PC-9 (cell line): Measurements from ENCODE around the gene ERP29. TPM values are rescaled to one million over a fixed set of nuclear protein-coding genes. Genes with fewer than 3 reads are reported as not detected.
"Not testable (repeated sequence)": the region's sequence is repeated elsewhere in the genome, so short reads cannot be mapped to it uniquely, and the experiment has no call there.

Experiments
- BruUV-seq: library from RNA; stranded (reverse); fragments of 400-500 nt; replicated peaks from 2 replicates; lab custom pipeline; 2021; lab: Mats Ljungman, UMichigan
- CTCF ChIA-PET: fragments of 300-600 bp; sonication (Branson Sonifier 250); formaldehyde crosslinking; loops from one replicate; lab custom pipeline; 2022; ENCODE audit warnings: antibody characterized with exemption; lab: Charles Lee
- POLR2A ChIA-PET: fragments of 300-600 bp; sonication (Branson Sonifier 250); formaldehyde crosslinking; loops from one replicate; lab custom pipeline; 2022; ENCODE audit warnings: antibody characterized with exemption; ENCODE audit not compliant: unreplicated experiment; lab: Charles Lee
- DNase-seq, 2 experiments: peaks; one replicate each; pipeline versions ENCODE4 v3.0.0 to v3.0.0-alpha.2; 2015 to 2022; ENCODE audit warnings: mixed read lengths in 1 of 2
- H2AFZ ChIP-seq: fragments of 200-600 bp; sonication (generic); 2 replicates; pipeline ENCODE4 v1.8.1; 2017; ENCODE audit warnings: antibody characterized with exemption
- H3F3A ChIP-seq: fragments of 200-600 bp; sonication (generic); 2 replicates; pipeline ENCODE4 v1.8.1; 2017; ENCODE audit warnings: antibody characterized with exemption, mild to moderate bottlenecking, low read depth; ENCODE audit not compliant: insufficient read depth
- H3K27ac ChIP-seq: fragments of 200-600 bp; sonication (generic); 2 replicates; pipeline ENCODE4 v1.6.1; 2016; ENCODE audit warnings: mixed run types
- H3K27me3 ChIP-seq: fragments of 200-600 bp; sonication (generic); 2 replicates; pipeline ENCODE4 v1.6.1; 2016; ENCODE audit warnings: low read depth, mixed run types; ENCODE audit not compliant: insufficient read depth
- H3K36me3 ChIP-seq: fragments of 200-600 bp; sonication (generic); 2 replicates; pipeline ENCODE4 v1.6.1; 2016; ENCODE audit warnings: low read depth, mixed run types
- H3K4me1 ChIP-seq: fragments of 200-600 bp; sonication (generic); replicated peaks from 2 replicates; pipeline ENCODE4 v1.6.1; 2016; ENCODE audit warnings: mixed run types; ENCODE audit not compliant: insufficient read depth
- H3K4me2 ChIP-seq: fragments of 200-600 bp; sonication (generic); 2 replicates; pipeline ENCODE4 v1.6.1; 2017; ENCODE audit warnings: mixed run types
- H3K4me3 ChIP-seq: fragments of 200-600 bp; sonication (generic); 2 replicates; pipeline ENCODE4 v1.6.1; 2016; ENCODE audit warnings: mixed run types
- H3K79me2 ChIP-seq: fragments of 200-600 bp; sonication (generic); 2 replicates; pipeline ENCODE4 v1.6.1; 2017; ENCODE audit warnings: low read depth, mixed run types
- H3K9me2 ChIP-seq: fragments of 200-600 bp; sonication (generic); 2 replicates; pipeline ENCODE4 v1.8.1; 2017; ENCODE audit warnings: mild to moderate bottlenecking; ENCODE audit not compliant: insufficient read depth
- H3K9me3 ChIP-seq: fragments of 200-600 bp; sonication (generic); 2 replicates; pipeline ENCODE4 v1.8.1; 2016; ENCODE audit warnings: low read depth; ENCODE audit not compliant: insufficient read depth
- H4K20me1 ChIP-seq: fragments of 200-600 bp; sonication (generic); 2 replicates; pipeline ENCODE4 v1.8.1; 2017; ENCODE audit not compliant: insufficient read depth
- EZH2 ChIP-seq: fragments of 200-600 bp; sonication (generic); IDR thresholded peaks from 2 replicates; pipeline ENCODE4 v1.8.0; 2017; ENCODE audit warnings: antibody characterized with exemption, low read depth
- intact Hi-C: fragments of 100-400 bp; cut with micrococcal nuclease; formaldehyde crosslinking; loops from one replicate; pipeline ENCODE4 v1.10.0; 2022; ENCODE audit not compliant: unreplicated experiment
- total RNA-seq: library from RNA; stranded (reverse); gene quantifications from 2 replicates; pipeline ENCODE4 v1.2.3, GENCODE V29; 2021
- TF ChIP-seq, protein P1 (sequence below): fragments of 200-600 bp; sonication (generic); conservative IDR thresholded peaks from 2 replicates; pipeline ENCODE4 v1.6.1; 2017; ENCODE audit warnings: mixed run types, antibody characterized with exemption, mild to moderate bottlenecking, moderate library complexity

The ERP29 gene
- total RNA-seq, 1 experiment from 2014 or later = 131 TPM

DNA sequence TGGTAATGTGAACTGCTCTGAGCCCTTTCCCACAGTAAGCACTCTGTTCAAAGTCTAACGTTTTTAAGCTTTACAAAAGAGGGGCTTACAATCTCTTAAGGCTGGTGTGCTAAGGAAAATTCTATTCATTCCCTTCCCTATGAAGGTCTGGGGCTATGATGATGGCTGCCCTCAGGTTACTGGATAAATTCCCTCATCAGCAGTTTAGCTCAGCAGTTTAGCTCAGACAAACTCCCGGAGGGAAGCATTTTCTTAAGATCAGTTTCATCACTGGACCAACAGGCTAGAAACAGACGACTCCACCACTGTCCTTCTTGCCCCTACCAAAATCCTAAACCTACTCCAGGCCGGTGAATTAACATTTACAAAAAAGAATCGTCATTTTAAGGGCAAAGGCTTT is 19.1 kb downstream of the ERP29 start:
- POLR2A ChIA-PET = no interaction called here
- peaks cover 44% of the 10 kb centered on the region for H3K36me3 ChIP-seq

DNA sequence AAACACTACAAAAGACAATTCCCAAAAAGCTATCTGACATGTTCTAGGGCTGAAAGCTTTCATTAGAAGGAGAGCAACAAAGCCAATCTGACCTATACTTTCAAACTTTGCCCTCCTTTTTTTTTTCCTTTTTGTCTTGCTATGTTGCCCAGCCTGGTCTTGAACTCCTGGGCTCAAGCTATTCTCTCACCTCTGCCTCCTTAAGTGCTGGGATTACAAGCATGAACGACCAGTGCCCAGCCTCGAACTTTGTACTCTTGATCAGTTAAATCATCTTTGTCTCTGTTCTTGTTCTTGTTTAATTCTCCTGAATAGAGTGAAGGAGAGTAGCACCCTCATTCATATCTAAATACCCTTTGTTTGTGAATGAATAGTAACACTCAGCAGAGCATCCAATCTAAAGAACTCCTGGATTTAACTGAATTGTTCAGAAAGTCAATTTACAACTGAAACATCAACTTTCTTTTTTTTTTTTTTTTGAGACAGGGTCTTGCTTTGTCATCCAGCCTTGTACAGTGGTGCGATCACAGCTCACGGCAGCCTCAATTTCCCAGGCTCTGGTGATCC is 22.1 kb downstream of the ERP29 start:
- Histone ChIP-seq H3K4me1 (no peaks in the 10 kb centered on the region), H3K4me2 (no peak overlapping the region), H3K36me3 (peaks cover 53% of the 10 kb centered on the region), H3K9me3 (no peaks in the 10 kb centered on the region), H3K9me2 (no peaks in the 10 kb centered on the region), H3K79me2 (no peaks in the 10 kb centered on the region), H3K4me3 (no peak overlapping the region), H3K27ac (no peak overlapping the region), H4K20me1 (peaks cover 22% of the 10 kb centered on the region), H3K27me3 (no peaks in the 10 kb centered on the region), H2AFZ (no peak overlapping the region), H3F3A (peaks cover 37% of the 10 kb centered on the region)
- POLR2A ChIA-PET = no interaction called here
- intact Hi-C loops = no loop called here
- CTCF ChIA-PET = interaction anchor here (0.6 kb wide), 1 partner anchor 327 kb away, joined by 5 read pairs; no protein-coding TSS in a partner anchor
- DNase-seq = no peak
- TF ChIP-seq, protein P1, sequence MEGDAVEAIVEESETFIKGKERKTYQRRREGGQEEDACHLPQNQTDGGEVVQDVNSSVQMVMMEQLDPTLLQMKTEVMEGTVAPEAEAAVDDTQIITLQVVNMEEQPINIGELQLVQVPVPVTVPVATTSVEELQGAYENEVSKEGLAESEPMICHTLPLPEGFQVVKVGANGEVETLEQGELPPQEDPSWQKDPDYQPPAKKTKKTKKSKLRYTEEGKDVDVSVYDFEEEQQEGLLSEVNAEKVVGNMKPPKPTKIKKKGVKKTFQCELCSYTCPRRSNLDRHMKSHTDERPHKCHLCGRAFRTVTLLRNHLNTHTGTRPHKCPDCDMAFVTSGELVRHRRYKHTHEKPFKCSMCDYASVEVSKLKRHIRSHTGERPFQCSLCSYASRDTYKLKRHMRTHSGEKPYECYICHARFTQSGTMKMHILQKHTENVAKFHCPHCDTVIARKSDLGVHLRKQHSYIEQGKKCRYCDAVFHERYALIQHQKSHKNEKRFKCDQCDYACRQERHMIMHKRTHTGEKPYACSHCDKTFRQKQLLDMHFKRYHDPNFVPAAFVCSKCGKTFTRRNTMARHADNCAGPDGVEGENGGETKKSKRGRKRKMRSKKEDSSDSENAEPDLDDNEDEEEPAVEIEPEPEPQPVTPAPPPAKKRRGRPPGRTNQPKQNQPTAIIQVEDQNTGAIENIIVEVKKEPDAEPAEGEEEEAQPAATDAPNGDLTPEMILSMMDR = no peak
- no peak for TF ChIP-seq EZH2
- BruUV-seq = no TSS peak

More for the DNA sequence above, 19.1 kb downstream of the ERP29 start:
- CTCF ChIA-PET = no interaction called here
- no peaks in the 10 kb centered on the region for H3K9me2 ChIP-seq
- H4K20me1 ChIP-seq = peaks cover 27% of the 10 kb centered on the region
- no peak overlapping the region for H2AFZ ChIP-seq
- H3K79me2 ChIP-seq = no peaks in the 10 kb centered on the region
- DNase-seq = no peak
- H3F3A ChIP-seq = peaks cover 49% of the 10 kb centered on the region
- no peaks in the 10 kb centered on the region for H3K27me3 ChIP-seq
- no peaks in the 10 kb centered on the region for H3K9me3 ChIP-seq
- intact Hi-C loops = no loop called here
- BruUV-seq = no TSS peak
- H3K4me1 ChIP-seq = no peaks in the 10 kb centered on the region
- no peak overlapping the region for H3K27ac ChIP-seq
- TF ChIP-seq, protein P1 = no peak
- TF ChIP-seq EZH2 = no peak
- H3K4me2 ChIP-seq = no peak overlapping the region
- no peak overlapping the region for H3K4me3 ChIP-seq

DNA sequence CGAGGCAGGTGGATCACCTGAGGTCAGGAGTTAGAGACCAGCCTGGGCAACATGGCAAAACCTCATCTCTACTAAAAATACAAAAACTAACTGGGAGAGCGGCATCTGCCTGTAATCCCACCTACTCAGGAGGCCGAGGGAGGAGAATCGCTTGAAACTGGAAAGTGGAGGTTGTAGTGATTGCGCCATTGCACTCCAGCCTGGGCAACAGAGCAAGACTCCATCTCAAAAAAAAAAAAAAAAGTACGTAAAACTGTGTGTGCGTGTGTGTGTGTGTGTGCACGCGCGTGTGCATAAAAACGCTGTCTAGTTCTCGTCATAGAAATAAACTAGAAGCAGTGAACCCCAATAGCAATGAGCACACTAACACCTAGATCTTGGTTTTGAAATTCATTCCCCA is 23.4 kb downstream of the ERP29 start:
- CTCF ChIA-PET, H3K27ac ChIP-seq, POLR2A ChIA-PET, H3K9me3 ChIP-seq, H3K79me2 ChIP-seq, H3K4me3 ChIP-seq, DNase-seq, BruUV-seq, H3K9me2 ChIP-seq, H3K4me1 ChIP-seq, intact Hi-C loops, H3K27me3 ChIP-seq, H3K4me2 ChIP-seq, H2AFZ ChIP-seq: not testable (repeated sequence)
- Histone ChIP-seq H4K20me1 (peaks cover 12% of the 10 kb centered on the region; the same call in 1 of the 2 replicates), H3F3A (peaks cover 45% of the 10 kb centered on the region), H3K36me3 (peaks cover 56% of the 10 kb centered on the region)

DNA sequence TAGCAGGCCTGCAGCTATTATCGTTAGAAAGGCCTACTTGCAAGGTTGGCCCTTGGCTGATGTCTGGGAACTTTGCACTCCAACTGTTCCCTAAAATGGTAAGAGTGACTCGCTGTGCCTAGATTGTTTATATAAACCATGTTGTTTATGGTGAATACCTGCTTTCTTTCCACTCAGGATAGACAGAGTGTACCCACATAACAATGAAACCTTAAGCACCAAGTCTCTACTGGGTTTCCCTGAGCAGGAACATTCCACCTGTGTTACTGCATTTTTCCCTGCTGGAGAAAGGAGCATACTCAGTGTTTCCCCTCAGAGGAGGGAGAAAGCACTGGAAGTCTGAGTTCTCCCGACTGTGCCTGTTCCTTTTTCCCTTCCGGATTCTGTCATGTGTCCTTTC is 32.8 kb downstream of the ERP29 start:
- no peak overlapping the region for H3K4me3 ChIP-seq
- no peaks in the 10 kb centered on the region for H3K79me2 ChIP-seq
- H3F3A ChIP-seq = peaks cover 48% of the 10 kb centered on the region
- no peaks in the 10 kb centered on the region for H3K4me1 ChIP-seq
- no peak overlapping the region for H2AFZ ChIP-seq
- intact Hi-C loops = no loop called here
- H3K4me2 ChIP-seq = no peak overlapping the region
- ChIA-PET POLR2A (no interaction called here), CTCF (no interaction called here)
- TF ChIP-seq, protein P1 = no peak
- TF ChIP-seq EZH2 = no peak
- no peak for DNase-seq
- H3K9me2 ChIP-seq = no peaks in the 10 kb centered on the region
- no peaks in the 10 kb centered on the region for H3K27me3 ChIP-seq
- peaks cover 28% of the 10 kb centered on the region for H4K20me1 ChIP-seq
- no peaks in the 10 kb centered on the region for H3K9me3 ChIP-seq
- H3K27ac ChIP-seq = no peak overlapping the region
- H3K36me3 ChIP-seq = peaks cover 71% of the 10 kb centered on the region
- no TSS peak for BruUV-seq
